GM12874 (cell line): Measurements from ENCODE around the gene FMO1.

Source experiments
- CTCF ChIP-seq: IDR thresholded peaks from 2 replicates; pipeline ENCODE4 v1.5.1; 2011; ENCODE audit warnings: low read depth, mild to moderate bottlenecking, control low read depth, low read length, moderate library complexity; ENCODE audit not compliant: insufficient read depth

Gene FMO1

GRCh38 chr1:171266930-171267329 is 18.6 kb downstream of the FMO1 start:
- TF ChIP-seq CTCF: no peak

- TF ChIP-seq CTCF: no peak
Measured at GRCh38 chr1:171267391-171267790, 19.1 kb downstream of the FMO1 start.

- no peak for TF ChIP-seq CTCF
Measured at GRCh38 chr1:171270806-171271205, 22.5 kb downstream of the FMO1 start.

- no peak for TF ChIP-seq CTCF
Measured at GRCh38 chr1:171277534-171277933, 29.2 kb downstream of the FMO1 start.

GRCh38 chr1:171279234-171279633 is 30.9 kb downstream of the FMO1 start:
- no peak for TF ChIP-seq CTCF

- TF ChIP-seq CTCF: no peak
Measured at GRCh38 chr1:171279678-171280077, 31.4 kb downstream of the FMO1 start.

- no peak for TF ChIP-seq CTCF
Measured at GRCh38 chr1:171280599-171280998, 32.3 kb downstream of the FMO1 start.
